ENCODE results near the gene CYP2R1. TPM values are rescaled to one million over a fixed set of nuclear protein-coding genes. Genes with fewer than 3 reads are reported as not detected.

Gene CYP2R1
- total RNA-seq, 1 donor from 2014 or later = 29.9 TPM

GRCh38 chr11:14908214-14908880 lies 16.3 kb upstream of the CYP2R1 start:
- no peaks in the 10 kb centered on the region for H3K4me1 ChIP-seq
- no peak overlapping the region for H3K9ac ChIP-seq
- no peaks in the 10 kb centered on the region for H3K36me3 ChIP-seq
- no peaks in the 10 kb centered on the region for H3F3A ChIP-seq (ENCODE audit: low read depth)
- H3K27me3 ChIP-seq = no peaks in the 10 kb centered on the region
- H4K20me1 ChIP-seq (ENCODE audit: low read depth) = no peaks in the 10 kb centered on the region
- no peak overlapping the region for H3K4me2 ChIP-seq
- H3K9me3 ChIP-seq (ENCODE audit: low read depth) = no peaks in the 10 kb centered on the region
- no peak for TF ChIP-seq EZH2phosphoT487 (IDR thresholded peaks at IDR 0.05)
- peak; percentile 76 for TF ChIP-seq CTCF (IDR thresholded peaks at IDR 0.05)
- H3K4me1 Mint-ChIP-seq = peaks cover 4% of the 10 kb centered on the region
- no peak overlapping the region for H3K27ac Mint-ChIP-seq
- H2AFZ ChIP-seq (replicated peaks) = no peak overlapping the region
- H3K4me3 ChIP-seq = no peak overlapping the region
- H3K36me3 Mint-ChIP-seq = no peaks in the 10 kb centered on the region
- peaks cover 4% of the 10 kb centered on the region for H3K9me3 Mint-ChIP-seq
- DNase-seq (ENCODE audit: low spot score) = peak; percentile 61
- no peak overlapping the region for H3K4me3 Mint-ChIP-seq
- peaks cover 5% of the 10 kb centered on the region for H3K27me3 Mint-ChIP-seq (ENCODE audit: insufficient read depth, low read depth)
- no peaks in the 10 kb centered on the region for H3K79me2 ChIP-seq (ENCODE audit: low read depth)
- H3K27ac ChIP-seq = no peak overlapping the region

GRCh38 chr11:14907411-14908213 lies 15.6 kb upstream of the CYP2R1 start:
- H3K36me3 ChIP-seq = no peaks in the 10 kb centered on the region
- no peaks in the 10 kb centered on the region for H3K36me3 Mint-ChIP-seq
- H3K27ac Mint-ChIP-seq = no peak overlapping the region
- no peak overlapping the region for H3K4me2 ChIP-seq
- no peaks in the 10 kb centered on the region for H3K27me3 ChIP-seq
- H3K9me3 Mint-ChIP-seq = peaks cover 4% of the 10 kb centered on the region
- peaks cover 5% of the 10 kb centered on the region for H3K27me3 Mint-ChIP-seq (ENCODE audit: insufficient read depth, low read depth)
- H3K27ac ChIP-seq = no peak overlapping the region
- H3K79me2 ChIP-seq (ENCODE audit: low read depth) = no peaks in the 10 kb centered on the region
- no peaks in the 10 kb centered on the region for H3K9me3 ChIP-seq (ENCODE audit: low read depth)
- peaks cover 4% of the 10 kb centered on the region for H3K4me1 Mint-ChIP-seq
- no peaks in the 10 kb centered on the region for H3K4me1 ChIP-seq
- H3K4me3 ChIP-seq = no peak overlapping the region
- no peak for TF ChIP-seq EZH2 (IDR thresholded peaks at IDR 0.05)
- TF ChIP-seq CTCF (IDR thresholded peaks at IDR 0.05) = peak; percentile 83
- no peak for TF ChIP-seq EZH2phosphoT487 (IDR thresholded peaks at IDR 0.05)
- H2AFZ ChIP-seq (replicated peaks) = no peak overlapping the region
- no peak overlapping the region for H3K9ac ChIP-seq
- H3F3A ChIP-seq (ENCODE audit: low read depth) = no peaks in the 10 kb centered on the region
- peak; percentile 82 for DNase-seq (ENCODE audit: low spot score)
- H4K20me1 ChIP-seq (ENCODE audit: low read depth) = no peaks in the 10 kb centered on the region
- H3K4me3 Mint-ChIP-seq = no peak overlapping the region

GRCh38 chr11:14906993-14907392 lies 15.0 kb upstream of the CYP2R1 start:
- Histone ChIP-seq H3K27me3 (no peaks in the 10 kb centered on the region), H3K36me3 (no peaks in the 10 kb centered on the region), H3F3A (ENCODE audit: low read depth) (no peaks in the 10 kb centered on the region), H3K9me3 (ENCODE audit: low read depth) (no peaks in the 10 kb centered on the region), H3K4me1 (no peaks in the 10 kb centered on the region), H3K79me2 (ENCODE audit: low read depth) (no peaks in the 10 kb centered on the region), H3K4me3 (no peak overlapping the region), H3K9ac (no peak overlapping the region), H2AFZ (replicated peaks) (no peak overlapping the region), H4K20me1 (ENCODE audit: low read depth) (no peaks in the 10 kb centered on the region), H3K4me2 (no peak overlapping the region), H3K27ac (no peak overlapping the region)
- Mint-ChIP-seq H3K27me3 (ENCODE audit: insufficient read depth, low read depth) (peaks cover 5% of the 10 kb centered on the region), H3K4me1 (peaks cover 4% of the 10 kb centered on the region), H3K9me3 (peaks cover 4% of the 10 kb centered on the region), H3K4me3 (no peak overlapping the region), H3K27ac (no peak overlapping the region), H3K36me3 (no peaks in the 10 kb centered on the region)
- no peak for DNase-seq (ENCODE audit: low spot score)
- no peak for TF ChIP-seq CTCF (IDR thresholded peaks at IDR 0.05)
- TF ChIP-seq EZH2 (IDR thresholded peaks at IDR 0.05) = no peak
- TF ChIP-seq EZH2phosphoT487 (IDR thresholded peaks at IDR 0.05) = no peak
